ENCODE measurements around the gene CSNK1D. TPM values are rescaled to one million over a fixed set of nuclear protein-coding genes. Genes with fewer than 3 reads are reported as not detected.

Gene CSNK1D
- total and polyA plus RNA-seq, 8 donors = 55.9 to 180 (median 89.1) TPM

DNA sequence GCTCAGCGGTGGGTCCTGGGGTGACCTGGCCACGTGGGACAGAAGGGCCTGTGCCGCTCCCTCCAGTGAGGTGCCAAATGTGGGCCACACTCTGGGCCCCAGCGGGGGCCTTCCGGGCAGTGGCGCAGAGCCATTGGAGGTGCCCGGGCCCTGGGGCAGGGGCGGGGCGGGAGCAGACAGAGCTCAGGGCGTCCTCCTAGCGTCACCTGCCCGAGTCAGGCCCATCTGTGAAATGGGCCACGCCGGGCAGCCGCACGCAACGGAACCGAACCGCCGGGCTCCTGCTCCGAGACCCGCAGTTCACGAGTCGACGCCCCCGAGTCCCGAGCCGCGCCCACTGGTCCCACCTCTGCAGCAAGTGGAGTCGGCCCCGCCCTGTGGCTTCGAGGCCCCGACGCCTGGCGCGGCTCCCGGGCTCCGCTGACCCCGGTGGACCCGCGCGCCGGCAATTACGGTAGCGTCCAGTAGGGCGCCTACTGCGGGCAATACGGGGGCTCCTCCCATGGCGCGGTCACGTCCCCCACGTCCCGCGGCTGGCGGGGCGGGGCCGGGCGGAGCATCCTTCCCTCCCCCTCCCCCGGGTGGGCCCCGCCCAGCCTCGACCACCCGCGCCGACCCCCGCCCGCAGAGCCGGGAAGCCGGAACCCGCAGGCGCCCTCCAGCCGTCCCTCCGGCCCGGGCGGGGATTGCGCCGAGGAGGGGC, 42.7 kb downstream of the CSNK1D start:
- H3K9me3 ChIP-seq = no peaks in the 10 kb centered on the region
- H3K4me3 ChIP-seq = peak overlapping the region; percentile 61 to 75 (median 68)
- TF ChIP-seq POLR2A (IDR thresholded peaks at IDR 0.05) = no peak
- TF ChIP-seq, protein P1, sequence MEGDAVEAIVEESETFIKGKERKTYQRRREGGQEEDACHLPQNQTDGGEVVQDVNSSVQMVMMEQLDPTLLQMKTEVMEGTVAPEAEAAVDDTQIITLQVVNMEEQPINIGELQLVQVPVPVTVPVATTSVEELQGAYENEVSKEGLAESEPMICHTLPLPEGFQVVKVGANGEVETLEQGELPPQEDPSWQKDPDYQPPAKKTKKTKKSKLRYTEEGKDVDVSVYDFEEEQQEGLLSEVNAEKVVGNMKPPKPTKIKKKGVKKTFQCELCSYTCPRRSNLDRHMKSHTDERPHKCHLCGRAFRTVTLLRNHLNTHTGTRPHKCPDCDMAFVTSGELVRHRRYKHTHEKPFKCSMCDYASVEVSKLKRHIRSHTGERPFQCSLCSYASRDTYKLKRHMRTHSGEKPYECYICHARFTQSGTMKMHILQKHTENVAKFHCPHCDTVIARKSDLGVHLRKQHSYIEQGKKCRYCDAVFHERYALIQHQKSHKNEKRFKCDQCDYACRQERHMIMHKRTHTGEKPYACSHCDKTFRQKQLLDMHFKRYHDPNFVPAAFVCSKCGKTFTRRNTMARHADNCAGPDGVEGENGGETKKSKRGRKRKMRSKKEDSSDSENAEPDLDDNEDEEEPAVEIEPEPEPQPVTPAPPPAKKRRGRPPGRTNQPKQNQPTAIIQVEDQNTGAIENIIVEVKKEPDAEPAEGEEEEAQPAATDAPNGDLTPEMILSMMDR (IDR thresholded peaks at IDR 0.05) = peak in 5 of 7 experiments; percentile 33 to 75 (median 63)
- no peak for TF ChIP-seq EP300 (IDR thresholded peaks at IDR 0.05)
- TF ChIP-seq POLR2AphosphoS5 (IDR thresholded peaks at IDR 0.05) = peak in 2 of 3 donors; percentile 41 to 74
- intact Hi-C loops (cut with DNase I; ENCODE audit: low total_unique reads) = loop anchor here (5.0 kb wide), 1 partner anchor 92 kb away; no protein-coding TSS in a partner anchor
- peak overlapping the region; percentile 91 to 97 (median 92) for H3K27ac ChIP-seq
- peaks cover 46 to 93% (median 68%) of the 10 kb centered on the region in 4 donors for H3K4me1 ChIP-seq
- DNase-seq = peak; percentile 88 to 95
- no peaks in the 10 kb centered on the region for H3K36me3 ChIP-seq
- H3K27me3 ChIP-seq = peaks cover 0 to 4% (median 0%) of the 10 kb centered on the region in 3 donors
- 0 to 4% (median 3%) methylated on average over 1 to 75 of the region's 76 CpGs; no CpG with 5 or more reads in 1 of the 5 donors for WGBS, 5 donors

GRCh38 chr17:82229698-82230608, 43.5 kb downstream of the CSNK1D start:
- intact Hi-C loops (cut with DNase I; ENCODE audit: low total_unique reads) = loop anchor here (5.0 kb wide), 1 partner anchor 92 kb away; no protein-coding TSS in a partner anchor
- WGBS, 5 donors = 27 to 55% (median 47%) methylated on average over 16 to 28 of the region's 28 CpGs
- no peaks in the 10 kb centered on the region for H3K36me3 ChIP-seq
- peak in 1 of 2 donors; percentile 52 for DNase-seq
- H3K9me3 ChIP-seq = no peaks in the 10 kb centered on the region
- peaks cover 41 to 85% (median 62%) of the 10 kb centered on the region in 4 donors for H3K4me1 ChIP-seq
- peaks cover 0 to 4% (median 0%) of the 10 kb centered on the region in 3 donors for H3K27me3 ChIP-seq
- peak overlapping the region; percentile 91 to 97 (median 92) for H3K27ac ChIP-seq
- peak overlapping the region; percentile 61 to 75 (median 68) for H3K4me3 ChIP-seq
- TF ChIP-seq POLR2A (IDR thresholded peaks at IDR 0.05) (no peak), POLR2AphosphoS5 (IDR thresholded peaks at IDR 0.05) (no peak), EP300 (IDR thresholded peaks at IDR 0.05) (no peak)
- TF ChIP-seq, protein P1 (IDR thresholded peaks at IDR 0.05) = no peak

GRCh38 chr17:82228842-82229697, 44.4 kb downstream of the CSNK1D start, which contains the start of gene SLC16A3:
Gene SLC16A3, plus strand, starts transcription at chr17:82229042. Its CDS starts 6,967 bp downstream, at chr17:82236009.
- Histone ChIP-seq H3K27me3 (peaks cover 0 to 4% (median 0%) of the 10 kb centered on the region in 3 donors), H3K4me1 (peaks cover 35 to 76% (median 57%) of the 10 kb centered on the region in 4 donors), H3K9me3 (no peaks in the 10 kb centered on the region), H3K4me3 (peak within 1 kb of the TSS; percentile 61 to 75 (median 68)), H3K36me3 (no peaks in the 10 kb centered on the region), H3K27ac (peak within 1 kb of the TSS; percentile 91 to 99 (median 92))
- peak; percentile 76 to 93 for DNase-seq
- intact Hi-C loops (cut with DNase I; ENCODE audit: low total_unique reads) = no loop called here
- TF ChIP-seq POLR2AphosphoS5 (IDR thresholded peaks at IDR 0.05) = peak in 2 of 3 donors; percentile 77 to 83
- TF ChIP-seq, protein P1 (IDR thresholded peaks at IDR 0.05) = no peak
- WGBS, 5 donors = 2 to 12% (median 4%) methylated on average over 26 to 105 of the region's 105 CpGs

Data from stomach (tissue), 9 donors.